HG03378 (cell line): Measurements from ENCODE around the gene TCF19.
"Not testable (repeated sequence)": the region's sequence is repeated elsewhere in the genome, so short reads cannot be mapped to it uniquely, and the experiment has no call there.

Source experiments
- ATAC-seq: cut with Tn5 transposase; IDR thresholded peaks from one replicate; pipeline ENCODE4 v1.9.1; 2021; ENCODE audit warnings: mild to moderate bottlenecking, moderate library complexity; ENCODE audit not compliant: unreplicated experiment

TCF19 gene

DNA sequence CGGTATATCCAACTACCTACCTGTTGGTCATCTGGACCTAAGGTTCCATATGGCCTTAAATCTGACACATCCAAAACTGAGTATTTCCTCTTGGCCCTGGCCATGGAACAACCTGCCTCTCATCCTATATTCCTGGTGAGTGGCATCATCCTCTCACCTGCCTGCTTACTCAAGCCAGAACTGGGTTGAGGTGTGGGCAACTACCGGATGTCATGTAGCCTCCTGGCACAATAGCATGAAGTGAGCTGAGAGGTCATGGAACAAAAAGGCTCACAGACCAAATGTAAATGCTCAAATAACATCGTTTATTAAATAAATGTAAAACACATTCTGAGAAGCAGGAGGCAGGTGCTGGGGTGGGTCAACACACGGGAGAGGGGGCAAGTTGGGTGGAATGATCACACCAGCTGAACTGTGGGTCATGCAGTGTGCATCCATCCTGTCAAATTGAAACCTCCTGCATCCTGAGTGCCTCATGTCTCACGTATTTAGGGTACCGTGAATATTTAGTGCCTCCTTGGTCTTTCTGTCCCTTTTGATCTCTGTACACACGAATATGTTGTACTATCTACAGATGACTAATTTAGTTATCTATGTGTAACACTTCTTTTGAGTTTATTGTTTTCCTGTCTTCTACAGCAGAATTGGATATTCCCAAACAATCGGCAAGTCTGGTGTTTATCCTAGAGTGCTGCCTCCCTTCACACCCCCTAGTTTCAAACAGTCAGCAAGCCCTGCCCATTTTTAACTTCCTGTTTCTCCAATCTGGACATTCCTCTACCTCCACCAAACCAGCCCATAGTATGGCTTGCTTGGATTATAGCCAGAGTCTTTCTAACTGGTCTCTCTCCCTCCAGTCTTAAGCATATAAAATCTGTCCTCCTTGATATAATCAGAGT lies 20.0 kb downstream of the TCF19 start:
- no peak for ATAC-seq

DNA sequence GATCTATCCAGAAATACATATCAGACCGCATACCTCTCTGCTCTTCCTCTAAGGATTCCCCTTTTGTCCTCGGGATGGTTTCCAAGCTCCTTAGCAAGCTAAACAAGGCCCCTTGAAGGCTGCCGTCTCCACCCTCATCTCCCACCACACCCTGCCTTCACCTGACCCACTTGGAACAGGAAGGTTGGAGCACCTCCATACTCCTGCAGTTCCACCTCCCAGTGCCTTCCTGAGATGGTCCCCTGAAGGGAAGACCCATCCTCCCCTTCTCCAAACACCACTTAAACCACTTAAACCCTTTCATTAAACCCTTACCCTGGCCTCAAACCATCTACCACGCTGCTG lies 20.6 kb downstream of the TCF19 start:
- no peak for ATAC-seq

DNA sequence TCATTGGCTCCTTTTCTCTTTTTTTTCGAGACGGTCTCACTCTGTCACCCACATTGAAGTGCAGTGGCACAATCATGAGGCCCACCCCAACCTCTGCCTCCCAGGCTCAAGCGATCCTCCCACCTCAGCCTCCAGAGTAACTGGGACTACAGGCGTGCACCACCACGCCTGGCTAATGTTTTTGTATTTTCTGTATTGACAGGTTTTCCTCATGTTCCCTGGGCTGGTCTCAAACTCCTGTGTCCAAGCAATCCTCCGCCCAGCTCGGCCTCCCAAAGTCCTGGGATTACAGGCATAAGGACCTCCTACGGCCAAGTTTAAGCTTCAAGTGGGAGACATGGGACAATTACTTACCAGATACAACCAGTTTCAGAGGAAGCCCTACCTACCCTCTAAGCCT lies 21.5 kb downstream of the TCF19 start:
- no peak for ATAC-seq

DNA sequence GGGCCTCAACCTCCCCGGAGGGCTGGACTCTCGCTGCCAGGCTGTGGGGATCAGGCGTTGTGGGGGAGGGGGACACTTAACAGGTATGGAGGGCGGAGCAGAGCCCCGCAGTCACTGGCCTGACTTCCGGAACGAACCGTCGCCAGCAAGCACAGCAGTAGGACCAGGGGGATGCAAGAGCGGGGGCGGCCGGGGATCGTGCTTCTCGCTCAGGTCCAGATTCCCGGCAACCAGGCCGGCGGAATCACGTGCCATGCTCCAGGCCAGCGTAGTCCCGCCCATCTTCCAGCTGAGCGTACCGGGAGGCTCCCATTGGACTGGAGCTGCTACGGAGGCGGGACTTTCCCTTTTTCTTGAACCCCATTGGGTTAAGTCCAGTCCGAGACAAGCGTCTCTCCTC lies 22.1 kb downstream of the TCF19 start:
- no peak for ATAC-seq

DNA sequence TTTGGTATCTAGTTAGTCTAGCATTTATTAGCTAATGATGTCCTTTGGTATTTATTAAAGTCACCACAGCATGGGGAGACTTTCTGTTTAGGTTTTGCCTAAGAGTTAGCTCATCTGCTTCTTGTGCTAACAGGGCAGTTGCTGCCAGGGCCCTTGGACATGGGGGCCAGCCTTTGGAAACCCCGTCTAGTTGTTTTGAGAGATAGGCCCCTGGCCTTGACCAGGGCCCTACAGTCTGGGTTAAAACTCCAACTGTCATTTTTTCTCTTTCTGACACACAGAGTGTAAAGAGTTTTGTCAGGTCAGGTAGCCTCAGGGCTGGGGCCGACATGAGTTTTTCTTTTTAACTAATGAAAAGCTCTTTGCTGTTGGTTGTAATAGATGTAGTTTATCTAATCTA lies 24.9 kb downstream of the TCF19 start:
- not testable (repeated sequence) for ATAC-seq

DNA sequence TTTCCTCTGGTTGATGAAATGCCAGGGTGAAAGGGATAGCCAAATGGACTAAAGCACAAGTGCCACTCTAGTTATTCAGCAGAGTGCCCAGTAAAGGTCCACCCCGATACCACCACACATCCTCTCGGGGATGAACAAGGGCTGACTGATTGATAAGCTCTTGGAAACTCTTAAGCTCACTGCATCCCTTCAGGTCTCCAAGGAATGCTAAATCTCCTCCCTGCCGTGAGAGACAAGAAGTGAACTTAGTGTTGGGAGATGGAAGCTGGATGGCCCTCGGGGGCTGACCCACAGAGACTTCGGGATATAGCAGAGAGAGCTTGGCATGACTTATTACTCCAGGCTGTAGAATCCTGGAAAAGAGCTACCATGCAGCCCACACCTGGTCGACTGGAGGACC lies 25.5 kb downstream of the TCF19 start:
- ATAC-seq = not testable (repeated sequence)

DNA sequence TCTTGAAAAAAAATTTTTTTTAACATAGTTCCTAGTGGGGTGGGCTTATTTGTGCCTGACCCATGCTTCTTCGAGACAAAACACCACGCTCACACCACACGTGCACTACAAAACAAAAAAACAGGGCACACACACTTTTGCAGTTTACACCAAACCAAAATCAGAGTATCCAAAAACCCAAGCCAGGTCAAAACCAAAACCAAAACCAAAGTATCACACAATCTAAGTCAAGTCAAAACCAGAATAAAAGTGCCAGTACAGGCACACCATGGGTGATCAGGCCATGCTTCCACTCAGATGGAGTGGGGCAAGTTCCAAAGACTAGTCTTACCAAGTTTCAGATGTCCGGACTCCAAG lies 27.3 kb downstream of the TCF19 start:
- ATAC-seq = not testable (repeated sequence)

DNA sequence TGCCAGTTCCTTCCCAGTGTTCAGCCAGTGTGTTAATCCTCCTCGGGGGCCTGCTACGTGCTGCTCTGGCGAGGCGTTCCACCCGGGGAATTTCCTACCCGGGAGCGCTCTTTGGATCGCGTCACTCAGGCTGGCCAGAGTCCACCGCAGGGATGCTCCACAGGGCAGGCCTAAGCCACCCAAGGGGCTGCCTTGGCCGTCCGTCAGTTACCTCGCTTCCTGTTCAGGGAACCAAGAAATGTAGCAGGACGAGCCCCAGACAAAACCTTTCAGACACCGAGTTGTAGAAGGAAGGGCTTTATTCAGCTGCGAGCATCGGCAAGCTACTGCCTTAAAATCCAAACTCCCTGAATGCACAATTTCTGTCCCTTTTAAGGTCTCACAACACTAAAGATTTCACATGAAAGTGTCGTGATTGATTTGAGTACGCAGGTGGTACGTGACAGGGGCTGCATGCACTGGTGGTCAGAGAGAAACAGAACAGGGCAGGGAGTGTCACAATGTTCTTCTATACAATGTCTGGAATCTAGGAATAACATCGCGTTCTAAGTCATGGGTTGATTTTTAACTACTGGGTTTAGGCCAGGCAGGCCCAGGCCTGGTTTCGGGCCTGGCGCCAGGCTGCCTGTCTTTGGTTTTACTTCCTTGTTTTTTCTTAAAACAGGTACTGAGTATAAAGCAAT lies 27.8 kb downstream of the TCF19 start:
- no peak for ATAC-seq

DNA sequence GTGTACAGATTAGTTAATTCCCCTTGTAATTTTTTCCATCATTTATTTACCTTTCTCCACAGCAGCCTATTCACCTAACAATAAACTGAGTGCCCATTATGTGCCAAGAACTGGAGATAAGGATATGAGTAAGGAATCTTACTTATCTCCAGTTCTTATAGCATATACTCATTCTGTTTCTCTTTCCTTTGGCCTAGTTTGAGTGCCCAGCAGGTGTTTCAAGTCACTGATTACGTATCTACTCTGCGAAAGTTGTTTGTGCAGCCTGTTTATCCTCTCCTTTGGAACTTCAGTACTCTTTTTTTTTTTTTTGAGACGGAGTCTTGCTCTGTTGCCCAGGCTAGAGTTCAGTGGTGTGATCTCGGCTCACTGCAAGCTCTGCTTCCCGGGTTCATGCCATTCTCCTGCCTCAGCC lies 29.4 kb downstream of the TCF19 start:
- ATAC-seq = no peak

DNA sequence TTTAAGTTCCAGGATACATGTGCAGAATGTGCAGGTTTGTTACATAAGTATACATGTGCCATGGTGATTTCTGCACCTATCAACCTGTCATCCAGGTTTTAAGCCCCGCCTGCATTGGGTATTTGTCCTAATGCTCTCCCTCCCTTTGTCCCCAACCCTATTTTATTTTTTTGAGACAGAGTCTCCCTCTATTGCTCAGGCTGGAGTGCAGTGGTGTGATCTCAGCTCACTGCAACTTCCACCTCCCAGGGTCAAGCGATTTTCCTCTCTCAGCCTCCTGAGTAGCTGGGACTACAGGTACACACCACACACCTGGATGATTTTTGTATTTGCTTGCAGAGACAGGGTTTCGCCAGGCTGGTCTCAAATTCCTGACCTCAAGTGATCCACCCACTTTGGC lies 30.8 kb downstream of the TCF19 start:
- not testable (repeated sequence) for ATAC-seq

DNA sequence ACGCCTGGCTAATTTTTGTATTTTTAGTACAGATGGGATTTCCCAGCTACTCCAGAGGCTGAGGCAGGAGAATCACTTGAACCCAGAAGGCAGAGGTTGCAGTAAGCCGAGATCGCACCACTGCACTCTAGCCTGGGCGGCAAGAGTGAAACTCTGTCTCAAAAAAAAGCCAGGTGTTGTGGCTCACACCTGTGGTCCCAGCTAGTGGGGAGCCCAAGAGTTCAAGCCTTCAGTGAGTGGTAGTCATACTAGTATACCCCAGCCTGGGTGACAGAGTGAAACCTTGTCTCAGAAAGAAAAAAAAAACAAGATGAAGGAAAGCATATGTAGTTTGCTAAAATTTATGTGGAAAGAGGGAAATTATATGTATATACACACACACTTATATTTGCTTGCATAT lies 32.1 kb downstream of the TCF19 start:
- no peak for ATAC-seq

DNA sequence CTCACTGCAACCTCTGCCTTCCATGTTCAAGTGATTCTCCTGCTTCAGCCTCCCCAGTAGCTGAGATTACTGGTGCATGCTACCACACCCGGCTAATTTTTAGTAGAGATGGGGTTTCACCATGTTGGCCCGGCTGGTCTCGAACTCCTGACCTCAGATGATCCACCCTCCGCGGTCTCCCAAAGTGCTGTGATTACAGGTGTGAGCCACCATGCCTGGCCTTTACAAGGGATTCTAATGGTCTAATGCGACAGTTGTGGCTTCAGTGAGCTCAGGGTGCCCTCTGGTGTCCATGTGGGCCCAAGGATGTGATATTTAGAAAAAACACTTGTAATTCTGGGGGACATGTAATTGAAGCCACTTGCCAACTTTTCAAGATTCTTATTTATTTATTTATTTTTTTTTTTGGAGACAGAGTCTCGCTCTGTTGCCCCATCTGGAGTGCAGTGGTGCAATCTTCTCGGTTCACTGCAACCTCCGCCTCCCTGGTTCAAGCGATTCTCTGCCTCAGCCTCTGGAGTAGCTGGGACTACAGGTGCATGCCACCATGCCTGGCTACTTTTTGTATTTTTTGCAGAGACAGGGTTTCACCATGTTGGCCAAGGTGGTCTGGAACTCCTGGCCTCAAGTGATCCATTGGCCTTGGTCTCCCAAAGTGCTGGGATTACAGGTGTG lies 34.2 kb downstream of the TCF19 start:
- ATAC-seq = not testable (repeated sequence)

DNA sequence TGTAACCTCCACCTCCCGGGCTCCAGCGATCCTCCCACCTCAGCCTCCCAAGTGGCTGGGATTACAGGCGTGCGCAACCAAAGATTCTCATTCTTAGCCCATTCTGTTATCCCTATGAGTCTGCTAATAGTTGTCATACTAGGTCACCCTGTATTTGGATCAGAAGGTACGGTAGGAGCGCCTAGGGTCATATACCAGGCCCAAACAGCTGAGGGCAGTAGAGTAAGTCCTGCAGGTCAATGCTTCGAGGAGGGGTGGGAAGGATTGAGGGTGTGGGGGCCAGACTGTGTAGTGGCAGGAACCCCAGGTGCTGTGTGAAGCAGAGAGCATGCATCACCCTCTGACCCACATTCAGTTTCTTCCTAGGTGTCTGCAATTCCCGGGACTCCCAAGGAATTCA lies 34.8 kb downstream of the TCF19 start:
- ATAC-seq = no peak

DNA sequence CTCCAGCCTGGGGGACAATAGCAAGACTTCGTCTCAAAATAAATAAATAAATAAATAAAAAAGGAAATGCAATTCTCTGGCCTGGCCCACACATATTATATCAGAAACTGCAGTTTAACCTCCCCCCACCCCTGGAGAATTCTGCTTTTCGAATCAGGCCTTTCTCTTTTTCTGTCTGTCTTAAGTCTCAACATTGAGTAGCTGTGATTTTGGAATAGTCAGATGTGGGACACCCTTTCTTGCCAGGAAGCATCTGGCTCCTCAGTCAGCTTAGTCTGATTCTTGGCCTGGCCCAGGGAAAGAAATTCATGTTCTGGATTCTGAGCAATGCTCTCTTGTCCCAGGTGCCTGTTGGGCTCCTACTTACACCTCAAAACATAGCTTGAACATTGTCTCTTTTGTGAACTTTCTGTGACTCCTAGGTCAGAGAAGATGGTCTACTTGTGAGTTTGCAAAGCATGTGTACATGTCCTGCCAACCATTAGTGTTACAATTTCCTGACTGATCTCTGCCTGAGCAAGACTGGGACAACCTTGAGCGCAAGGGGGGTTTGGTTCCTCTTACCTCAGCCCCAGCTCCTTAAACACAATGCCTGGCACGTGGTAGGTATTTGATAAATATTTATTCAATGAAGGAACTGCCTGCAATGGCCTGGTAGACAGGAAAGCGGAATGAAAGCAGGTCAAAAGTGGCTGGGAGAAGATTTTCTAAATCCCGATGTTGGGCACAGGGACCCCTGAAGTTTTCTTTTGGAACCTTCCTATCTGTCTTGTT lies 35.9 kb downstream of the TCF19 start:
- no peak for ATAC-seq

DNA sequence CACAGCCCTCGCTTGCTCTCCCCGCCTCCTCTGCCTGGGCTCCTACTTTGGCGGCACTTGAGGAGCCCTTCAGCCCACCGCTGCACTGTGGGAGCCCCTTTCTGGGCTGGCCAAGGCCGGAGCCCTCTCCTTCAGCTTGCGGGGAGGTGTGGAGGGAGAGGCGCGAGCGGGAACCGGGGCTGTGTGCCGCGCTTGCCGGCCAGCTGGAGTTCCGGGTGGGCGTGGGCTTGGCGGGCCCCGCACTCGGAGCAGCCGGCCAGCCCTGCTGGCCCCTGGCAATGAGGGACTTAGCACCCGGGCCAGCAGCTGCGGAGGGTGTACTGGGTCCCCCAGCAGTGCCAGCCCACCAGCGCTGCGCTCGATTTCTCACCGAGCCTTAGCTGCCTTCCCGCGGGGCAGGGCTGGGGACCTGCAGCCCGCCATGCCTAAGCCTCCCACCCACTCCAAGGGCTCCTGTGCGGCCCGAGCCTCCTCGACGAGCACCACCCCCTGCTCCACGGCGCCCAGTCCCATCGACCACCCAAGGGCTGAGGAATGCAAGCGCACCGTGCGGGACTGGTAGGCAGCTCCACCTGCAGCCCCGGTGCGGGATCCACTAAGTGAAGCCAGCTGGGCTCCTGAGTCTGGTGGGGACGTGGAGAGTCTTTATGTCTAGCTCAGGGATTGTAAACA lies 37.1 kb downstream of the TCF19 start:
- ATAC-seq = not testable (repeated sequence)

DNA sequence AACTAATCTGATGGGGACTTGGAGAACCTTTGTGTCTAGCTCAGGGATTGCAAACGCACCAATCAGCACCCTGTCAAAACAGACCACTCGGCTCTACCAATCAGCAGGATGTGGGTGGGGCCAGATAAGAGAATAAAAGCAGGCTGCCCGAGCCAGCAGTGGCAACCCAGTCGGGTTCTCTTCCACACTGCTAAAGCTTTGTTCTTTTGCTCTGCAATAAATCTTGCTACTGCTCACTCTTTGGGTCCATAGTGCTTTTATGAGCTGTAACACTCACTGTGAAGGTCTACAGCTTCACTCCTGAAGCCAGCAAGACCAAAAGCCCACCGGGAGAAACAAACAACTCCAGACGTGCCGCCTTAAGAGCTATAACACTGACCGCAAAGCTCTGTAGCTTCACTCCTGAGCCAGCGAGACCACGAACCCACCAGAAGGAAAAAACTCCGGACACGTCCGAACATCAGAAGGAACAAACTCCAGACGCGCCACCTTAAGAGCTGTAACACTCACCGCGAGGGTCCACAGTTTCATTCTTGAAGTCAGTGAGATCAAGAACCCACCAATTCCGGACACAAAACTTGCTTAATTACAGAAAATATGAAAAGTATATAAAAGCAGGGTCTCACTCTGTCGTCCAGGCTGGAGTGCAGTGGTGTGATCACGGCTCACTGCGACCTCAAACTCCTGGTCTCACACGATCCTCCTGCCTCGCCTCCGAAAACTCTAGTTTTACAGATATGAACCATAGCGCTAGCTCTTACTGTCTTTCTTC lies 38.0 kb downstream of the TCF19 start:
- ATAC-seq = not testable (repeated sequence)

DNA sequence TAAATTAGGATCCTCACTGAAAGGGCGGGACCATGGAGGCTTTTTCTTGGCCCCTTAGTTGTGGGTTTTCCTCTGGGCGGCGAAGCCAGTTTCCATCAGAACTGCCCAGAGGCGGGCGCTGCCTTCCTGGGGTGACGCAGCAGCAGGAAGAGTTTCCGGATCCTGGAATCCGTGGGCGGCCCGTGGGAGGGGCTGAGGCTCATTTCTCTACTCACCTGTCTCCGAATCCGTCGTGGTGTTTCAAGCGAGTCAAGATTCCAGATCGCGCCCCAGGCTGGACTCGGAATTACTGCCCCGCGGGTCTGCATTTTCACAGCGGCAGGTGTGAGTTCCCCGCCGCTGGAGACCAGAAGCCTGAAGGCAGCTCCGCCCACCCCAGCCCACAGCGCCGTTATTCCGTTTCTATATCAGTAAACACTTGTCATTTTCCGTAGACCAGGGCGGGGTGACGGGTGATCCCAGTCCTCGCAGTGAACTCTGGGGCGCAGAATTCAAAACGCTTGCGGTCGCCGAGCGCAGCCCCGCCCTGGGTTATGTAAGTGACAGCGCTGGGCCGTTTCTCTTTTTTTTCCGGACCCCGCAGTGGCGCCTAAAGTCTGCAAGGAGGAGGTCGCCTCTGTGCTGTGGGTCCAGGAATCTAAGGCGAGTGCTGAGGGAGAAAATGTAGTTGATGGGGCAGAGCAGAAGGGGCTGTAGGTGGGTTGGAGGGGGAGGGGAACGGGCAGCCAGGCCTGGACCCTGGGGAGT lies 39.3 kb downstream of the TCF19 start:
- peak; percentile 54 for ATAC-seq

DNA sequence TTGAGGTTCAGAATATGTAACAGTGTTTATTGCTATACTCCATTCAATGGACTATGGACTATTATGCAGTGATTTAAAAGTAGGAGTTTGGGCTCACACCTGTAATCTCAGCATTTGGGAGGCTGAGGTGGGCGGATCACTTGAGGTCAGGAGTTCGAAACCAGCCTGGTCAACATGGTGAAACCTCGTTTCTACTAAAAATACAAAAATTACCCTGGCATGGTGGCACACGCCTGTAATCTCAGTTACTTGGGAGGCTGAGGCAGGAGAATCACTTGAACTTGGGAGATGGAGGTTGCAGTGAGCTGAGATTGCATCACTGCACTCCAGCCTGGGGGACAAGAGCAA lies 40.7 kb downstream of the TCF19 start:
- not testable (repeated sequence) for ATAC-seq
